ENCODE measurements around the gene OR2G2.

- TF ChIP-seq, protein P1, sequence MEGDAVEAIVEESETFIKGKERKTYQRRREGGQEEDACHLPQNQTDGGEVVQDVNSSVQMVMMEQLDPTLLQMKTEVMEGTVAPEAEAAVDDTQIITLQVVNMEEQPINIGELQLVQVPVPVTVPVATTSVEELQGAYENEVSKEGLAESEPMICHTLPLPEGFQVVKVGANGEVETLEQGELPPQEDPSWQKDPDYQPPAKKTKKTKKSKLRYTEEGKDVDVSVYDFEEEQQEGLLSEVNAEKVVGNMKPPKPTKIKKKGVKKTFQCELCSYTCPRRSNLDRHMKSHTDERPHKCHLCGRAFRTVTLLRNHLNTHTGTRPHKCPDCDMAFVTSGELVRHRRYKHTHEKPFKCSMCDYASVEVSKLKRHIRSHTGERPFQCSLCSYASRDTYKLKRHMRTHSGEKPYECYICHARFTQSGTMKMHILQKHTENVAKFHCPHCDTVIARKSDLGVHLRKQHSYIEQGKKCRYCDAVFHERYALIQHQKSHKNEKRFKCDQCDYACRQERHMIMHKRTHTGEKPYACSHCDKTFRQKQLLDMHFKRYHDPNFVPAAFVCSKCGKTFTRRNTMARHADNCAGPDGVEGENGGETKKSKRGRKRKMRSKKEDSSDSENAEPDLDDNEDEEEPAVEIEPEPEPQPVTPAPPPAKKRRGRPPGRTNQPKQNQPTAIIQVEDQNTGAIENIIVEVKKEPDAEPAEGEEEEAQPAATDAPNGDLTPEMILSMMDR (IDR thresholded peaks at IDR 0.05) = no peak
- no peak for TF ChIP-seq ZFX (IDR thresholded peaks at IDR 0.05; ENCODE audit: borderline replicate concordance)
Measured at GRCh38 chr1:247540581-247540980, 47.6 kb upstream of the OR2G2 start.
